GM18499 (cell line): ENCODE data around the gene SRGAP3.
"Not testable (repeated sequence)": the region's sequence is repeated elsewhere in the genome, so short reads cannot be mapped to it uniquely, and the experiment has no call there.

Experiments
- ATAC-seq: cut with Tn5 transposase; IDR thresholded peaks from one replicate; pipeline ENCODE4 v1.9.1; 2021; ENCODE audit warnings: moderate number of reproducible peaks; ENCODE audit not compliant: insufficient read depth, unreplicated experiment

SRGAP3 gene

DNA sequence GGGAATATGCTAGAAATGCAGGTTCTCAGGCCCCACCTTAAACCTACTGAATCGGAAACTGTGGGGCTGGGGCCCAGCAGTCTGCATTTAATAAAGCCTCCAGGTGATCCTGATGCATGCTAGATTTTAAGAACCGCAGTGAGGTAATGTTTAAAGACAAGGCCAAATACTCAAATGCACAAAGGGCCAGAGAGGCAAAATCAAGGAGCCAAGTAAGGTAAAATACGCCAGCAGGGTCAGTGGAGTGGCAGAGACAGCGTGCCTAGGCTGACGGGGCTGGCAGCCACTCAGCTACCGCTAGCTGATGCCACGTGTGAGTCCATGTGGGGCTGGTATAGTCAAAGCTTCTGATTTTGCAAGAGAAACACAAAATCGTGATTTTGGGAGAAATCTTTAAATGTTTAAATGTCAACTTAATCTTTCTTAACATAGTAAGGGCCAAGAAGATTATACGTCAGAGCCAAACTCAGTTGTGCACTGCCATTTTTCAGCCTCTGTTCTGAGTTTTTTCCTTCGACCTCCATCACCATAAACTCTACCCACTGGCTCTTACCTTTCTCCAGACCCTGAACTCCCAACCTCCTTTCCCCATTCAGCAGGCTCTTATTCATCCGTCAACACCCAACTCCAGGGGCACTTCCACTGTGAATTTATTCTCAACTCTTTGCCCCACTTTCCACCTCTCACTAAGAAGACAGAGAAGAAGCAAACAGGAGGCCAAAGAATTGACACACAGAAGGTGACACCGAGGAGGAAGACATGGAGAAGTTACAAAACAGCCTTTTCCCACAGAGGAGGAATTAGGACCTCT is 149.5 kb downstream of the SRGAP3 start:
- ATAC-seq = no peak

DNA sequence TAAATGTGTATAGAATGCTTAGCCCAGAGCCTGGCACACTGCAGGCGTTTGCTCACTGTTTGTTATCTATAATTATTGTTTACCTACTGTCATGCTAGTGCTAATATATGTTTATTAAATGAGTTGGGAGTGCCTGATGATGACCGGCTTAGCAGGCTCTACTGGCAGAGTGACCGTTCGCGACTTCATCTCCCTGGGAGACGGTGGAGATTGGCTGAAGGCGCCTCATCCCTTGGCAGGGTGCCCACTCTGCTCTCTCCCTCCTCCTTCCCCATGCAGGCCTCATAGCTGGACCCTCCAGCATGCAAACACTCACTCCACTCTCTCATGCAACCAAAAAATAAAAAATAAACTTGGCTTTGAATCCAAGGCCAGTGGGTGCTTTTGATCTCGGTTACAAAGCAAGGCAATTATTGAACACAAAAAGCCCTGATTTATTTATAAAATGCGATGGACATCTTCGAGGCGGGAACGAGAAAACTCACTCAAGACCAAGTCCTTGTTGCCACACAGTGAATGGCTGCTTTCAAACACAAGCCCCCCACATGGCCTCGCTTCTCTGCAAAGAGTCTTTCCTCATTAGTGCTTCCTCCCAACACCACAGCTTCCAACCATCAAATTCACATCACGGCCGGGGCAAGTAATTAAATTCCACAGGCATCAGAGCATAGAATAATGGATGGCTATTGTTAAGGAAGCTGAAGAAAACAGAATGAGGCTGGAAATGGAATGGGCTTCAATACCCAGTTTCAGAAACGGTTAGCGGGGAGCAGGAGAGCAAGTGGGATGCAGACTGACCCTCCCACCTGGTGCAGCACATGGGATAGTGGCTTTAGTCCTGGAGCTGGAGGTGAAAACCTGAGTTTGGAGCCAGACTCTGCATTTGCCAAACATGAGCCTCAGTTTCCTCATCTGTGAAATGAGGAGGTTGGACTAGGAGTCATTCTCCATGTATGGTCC is 150.4 kb downstream of the SRGAP3 start:
- no peak for ATAC-seq

DNA sequence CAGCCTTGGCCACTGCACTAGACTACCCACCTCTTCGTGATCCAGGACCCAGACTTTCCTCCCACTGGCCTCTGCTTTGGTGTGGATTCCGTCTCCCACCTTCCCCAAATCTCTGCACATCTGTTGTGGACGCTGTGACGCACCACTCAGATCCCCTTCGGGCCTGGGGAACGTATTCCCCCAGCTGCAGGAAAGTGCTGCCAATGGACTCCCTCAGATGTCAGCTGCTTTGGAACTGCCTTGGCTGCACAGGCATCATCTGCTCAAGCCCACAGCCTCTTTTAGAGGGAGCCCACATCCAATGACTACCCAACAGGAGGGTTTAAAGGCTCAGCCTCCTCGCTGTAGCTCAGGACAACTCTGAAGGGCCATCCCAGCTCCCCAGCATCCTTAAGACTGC is 152.0 kb downstream of the SRGAP3 start:
- no peak for ATAC-seq

DNA sequence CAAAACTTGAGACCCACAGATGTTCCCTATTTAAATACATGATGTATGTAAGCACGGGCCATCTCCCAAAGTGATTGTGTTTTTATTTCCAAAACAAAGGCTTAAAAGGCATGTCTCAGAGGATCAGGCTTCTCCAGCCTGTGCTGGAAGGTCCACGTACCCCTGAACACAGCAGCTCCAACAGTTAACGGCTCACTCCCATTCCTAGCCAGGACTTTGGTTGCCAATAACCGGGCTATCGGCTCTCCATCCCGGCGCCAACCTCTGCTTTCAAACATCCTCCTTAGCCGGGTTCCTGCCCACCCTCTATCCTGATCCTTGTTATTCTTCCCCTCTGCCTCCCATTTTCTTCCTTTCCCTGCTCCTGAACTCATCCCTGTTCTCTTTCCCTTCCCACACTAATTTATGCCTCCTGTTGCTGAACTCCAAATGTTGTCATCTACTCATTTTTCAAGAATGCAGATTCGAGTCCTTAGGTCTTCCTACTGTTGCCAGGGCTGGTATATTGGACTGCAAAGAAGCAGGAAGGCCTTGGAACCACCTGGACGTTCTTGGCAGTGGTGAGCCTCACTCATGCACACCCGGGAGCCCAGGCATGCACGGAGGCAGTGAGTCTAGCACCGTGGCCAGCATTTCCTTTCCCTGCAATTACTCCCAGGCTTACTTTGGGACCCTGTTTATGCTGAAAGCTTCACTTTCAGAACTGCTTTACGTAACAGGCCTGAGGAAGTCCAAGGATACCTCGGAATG is 157.8 kb downstream of the SRGAP3 start:
- ATAC-seq = no peak

DNA sequence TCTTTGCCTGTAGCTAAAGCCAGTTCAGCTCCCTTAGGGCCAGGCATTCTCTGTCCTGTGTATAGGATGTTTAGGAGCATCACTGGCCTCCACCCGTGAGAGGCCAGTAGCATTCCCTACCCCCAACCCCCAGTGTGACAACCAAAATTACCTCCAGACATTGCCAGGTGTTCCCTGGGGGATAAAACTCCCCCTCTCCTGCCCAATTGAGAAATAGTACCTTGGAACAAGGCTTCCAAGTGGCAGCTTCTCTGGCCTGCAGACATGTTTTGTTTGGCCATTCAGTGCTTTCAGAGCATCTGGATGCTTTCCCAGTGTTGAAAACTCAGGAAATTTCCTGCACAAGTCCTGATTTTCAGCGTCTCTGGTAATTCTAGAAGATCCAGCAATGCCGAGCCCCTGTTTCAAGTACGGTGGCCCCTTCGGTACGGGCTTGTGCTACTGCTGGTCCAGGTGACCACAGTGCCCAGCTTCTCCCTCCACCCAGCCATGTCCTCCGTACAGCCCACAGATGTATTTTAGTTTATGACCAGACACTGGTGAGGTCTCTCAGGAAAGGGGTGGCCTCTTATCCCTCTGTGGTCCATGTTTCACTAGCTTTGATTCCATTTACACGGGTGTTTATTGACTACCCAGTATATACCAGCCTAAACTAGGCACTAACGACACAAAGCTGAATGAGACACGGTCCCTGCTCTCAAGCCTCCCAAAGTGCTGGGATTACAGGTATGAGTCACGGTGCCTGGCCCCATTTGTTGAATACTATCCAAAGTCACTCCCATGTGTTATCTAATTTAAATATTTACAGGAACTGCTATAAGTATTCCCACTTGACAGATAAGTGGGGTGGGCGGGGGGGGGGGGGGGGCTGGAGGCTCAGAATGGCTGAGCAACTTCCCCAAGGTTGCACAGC is 160.7 kb downstream of the SRGAP3 start:
- no peak for ATAC-seq

DNA sequence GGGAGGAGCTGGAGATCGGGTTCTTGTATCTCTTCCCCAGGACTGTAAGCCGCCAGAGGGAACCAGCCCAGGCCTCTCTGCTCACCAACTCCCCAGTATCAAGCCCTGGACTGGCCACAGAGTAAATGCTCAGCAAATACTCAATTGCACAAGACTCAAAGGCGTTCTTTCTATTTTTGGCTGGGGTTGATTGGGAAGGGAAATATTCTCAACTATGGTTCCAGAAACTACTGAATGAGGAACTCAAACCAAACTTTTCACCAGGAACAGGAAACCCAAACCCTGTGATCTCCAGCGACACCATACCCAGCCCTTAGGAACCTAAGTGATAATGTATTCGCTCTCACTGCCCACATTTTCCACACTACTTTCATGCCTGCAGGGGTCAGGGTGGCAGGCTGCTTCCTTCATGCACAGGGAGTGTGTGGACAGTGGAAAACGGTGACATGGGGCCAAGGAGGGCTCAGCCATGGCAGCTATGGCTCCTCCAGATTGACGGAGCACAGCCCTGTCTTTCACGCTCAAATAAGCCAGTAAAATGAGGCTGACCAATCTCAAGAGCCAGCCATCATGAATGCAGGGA is 161.5 kb downstream of the SRGAP3 start:
- no peak for ATAC-seq

DNA sequence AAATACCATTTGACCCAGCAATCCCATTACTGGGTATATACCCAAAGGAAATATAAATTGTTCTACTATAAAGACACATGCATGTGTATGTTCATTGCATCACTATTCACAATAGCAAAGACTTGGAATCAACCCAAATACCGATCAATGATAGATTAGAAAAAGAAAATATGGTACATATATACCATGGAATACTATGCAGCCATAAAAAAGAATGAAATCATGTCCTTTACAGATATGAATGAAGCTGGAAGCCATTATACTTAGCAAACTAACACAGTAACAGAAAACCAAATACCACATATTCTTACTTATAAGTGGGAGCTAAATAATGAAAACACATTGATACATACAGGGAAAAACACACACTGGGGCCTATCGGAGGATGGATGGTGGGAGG is 164.0 kb downstream of the SRGAP3 start:
- ATAC-seq = not testable (repeated sequence)

DNA sequence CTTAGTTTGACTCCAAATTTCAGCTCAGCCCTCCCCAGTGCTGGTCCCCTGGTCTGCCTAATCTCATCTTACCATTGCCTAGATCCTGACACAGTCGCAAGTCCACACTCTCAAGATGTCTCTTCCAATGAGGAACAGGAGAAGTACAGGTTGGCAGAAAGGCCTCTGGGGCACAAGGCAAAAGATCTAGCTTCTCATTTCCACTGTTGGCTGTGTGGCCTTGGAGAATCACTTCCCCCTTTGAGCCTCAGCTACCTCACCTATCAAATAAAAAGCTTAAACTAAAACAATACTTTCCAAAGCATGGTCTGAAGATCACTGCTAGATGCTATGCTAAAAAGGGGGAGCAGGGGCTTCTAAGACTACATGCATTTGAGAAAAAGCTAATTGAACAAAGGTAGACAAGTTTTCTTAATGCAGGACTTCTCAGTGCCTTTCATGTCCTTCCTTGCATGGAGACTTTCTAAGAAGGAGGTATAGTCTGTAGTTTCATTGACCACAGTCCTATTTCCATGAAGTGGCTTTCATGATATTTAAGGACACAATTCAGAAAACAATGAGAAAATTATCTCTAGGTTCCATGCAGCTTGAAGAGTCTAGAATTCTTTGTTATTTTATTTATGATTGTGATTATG is 168.1 kb downstream of the SRGAP3 start:
- ATAC-seq = no peak

DNA sequence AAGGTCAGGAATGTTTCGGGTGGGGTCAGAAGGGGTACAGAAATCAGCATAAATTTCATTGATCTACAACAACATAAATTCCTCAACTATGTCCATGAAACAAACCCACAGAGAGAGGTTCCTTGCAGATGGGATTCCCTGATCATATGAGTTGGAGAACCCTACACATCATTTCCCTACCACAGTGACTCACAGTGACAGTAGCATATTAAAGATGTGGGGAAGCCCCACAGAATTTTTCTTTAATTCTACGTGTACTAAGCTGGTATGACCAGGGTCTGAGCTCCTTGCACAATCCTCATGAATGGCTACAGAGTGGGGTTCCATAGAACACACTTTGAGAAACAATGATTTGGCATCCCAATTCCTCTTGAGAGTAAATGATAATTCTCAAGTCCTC is 169.3 kb downstream of the SRGAP3 start:
- no peak for ATAC-seq

DNA sequence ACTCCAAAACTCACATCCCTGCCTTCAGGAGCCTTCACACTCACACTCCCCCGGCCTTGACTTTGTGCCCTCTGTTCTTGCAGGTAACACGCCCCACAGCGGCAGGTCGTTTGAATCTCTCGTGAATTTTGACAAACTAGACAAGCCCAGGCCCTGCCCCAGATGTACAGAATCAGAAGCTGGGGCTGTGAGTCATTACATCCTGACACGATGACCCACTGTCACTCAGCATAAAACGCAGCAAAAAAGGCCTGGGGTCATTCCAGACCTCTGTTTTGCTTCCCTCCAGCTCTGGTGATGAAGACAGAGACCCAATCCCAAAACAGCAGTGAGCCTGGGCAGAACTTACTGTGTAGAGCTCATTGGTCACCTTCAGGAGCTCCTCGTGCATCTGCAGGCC is 169.8 kb downstream of the SRGAP3 start:
- ATAC-seq = no peak

DNA sequence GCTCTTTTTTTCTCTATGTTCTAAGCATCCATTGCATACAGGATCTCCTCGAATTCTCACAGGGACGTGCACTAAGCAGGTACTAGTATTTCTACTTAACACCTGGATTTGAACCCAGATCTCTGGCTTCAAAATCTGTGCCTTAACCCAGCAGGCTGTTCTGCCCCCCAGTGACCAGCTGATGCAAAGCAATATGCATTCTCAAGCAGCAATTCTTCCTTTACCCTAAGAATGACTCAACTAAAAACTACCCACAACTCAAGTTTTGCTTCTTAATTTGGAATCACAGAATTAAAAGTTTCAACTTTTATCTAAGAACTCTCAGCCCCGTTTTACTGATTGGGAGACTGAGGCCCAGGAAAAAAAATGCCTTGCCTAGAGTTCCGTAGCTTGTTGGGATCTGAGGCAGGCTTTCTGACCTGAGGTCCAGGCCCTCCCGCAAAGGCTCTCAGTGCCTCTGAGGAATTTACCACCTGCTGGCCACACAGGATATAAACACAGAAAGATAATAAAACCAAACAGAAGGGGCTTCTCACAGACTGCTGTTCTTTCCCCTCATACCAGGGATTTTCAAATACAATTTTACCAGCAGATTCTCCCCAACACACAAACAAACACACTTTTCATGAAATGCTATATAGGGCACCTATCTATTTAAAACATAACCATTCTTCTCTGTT is 170.7 kb downstream of the SRGAP3 start:
- ATAC-seq = no peak

DNA sequence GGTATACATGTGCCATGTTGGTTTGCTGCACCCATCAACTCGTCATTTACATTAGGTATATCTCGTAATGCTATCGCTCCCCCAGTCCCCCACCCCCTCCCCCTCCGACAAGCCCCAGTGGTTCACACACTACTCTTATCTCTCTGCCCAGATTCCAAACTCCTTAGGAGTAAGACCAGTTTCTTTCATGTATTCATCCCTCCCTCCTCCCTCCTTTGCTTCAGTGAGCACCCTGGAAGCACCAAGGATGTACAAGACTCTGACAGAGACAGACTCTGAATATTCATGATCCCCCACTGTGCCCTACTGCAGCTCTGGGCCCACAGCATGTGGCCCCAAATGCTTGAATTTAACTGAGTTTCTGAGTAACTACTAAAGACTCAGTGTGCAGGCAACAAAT is 172.4 kb downstream of the SRGAP3 start:
- ATAC-seq = no peak

DNA sequence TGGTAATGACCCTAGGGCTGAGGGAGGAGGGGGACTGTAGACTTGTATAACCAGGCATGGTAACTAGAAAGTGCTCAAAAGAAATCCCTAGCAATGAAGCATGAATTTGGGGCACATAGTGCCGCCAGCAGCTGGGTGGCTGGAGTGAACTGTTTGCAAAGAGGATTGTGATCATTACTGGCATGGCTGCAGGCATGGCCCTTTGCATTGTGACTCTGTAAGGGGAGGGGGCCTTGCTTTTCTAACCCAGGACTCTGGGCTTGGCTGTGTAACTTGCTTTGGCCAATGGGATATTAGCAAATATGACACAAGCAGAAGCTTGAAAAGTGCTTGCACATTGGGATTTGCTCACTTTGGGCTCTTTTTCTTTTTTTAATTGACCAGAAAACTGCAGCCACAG is 173.7 kb downstream of the SRGAP3 start:
- ATAC-seq = no peak

DNA sequence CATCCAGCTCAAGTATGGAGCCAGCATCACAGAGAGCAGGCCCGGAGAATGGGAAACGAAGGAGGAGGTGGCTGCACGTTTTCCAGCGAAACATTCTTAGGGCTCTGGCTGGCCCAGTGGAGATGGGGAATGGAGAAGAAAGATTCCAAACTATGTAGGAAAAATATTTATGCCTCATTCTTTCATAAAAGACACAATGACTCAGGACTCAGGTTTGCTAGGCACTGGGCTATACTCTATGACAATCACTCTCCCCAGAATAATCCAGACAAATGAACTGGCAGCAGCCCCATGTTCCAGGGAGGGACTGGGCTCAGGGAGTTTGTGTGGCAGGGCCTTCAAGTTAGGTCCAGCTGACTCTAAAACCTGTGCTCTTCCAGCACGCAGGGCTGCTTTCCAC is 175.4 kb downstream of the SRGAP3 start:
- ATAC-seq = no peak

DNA sequence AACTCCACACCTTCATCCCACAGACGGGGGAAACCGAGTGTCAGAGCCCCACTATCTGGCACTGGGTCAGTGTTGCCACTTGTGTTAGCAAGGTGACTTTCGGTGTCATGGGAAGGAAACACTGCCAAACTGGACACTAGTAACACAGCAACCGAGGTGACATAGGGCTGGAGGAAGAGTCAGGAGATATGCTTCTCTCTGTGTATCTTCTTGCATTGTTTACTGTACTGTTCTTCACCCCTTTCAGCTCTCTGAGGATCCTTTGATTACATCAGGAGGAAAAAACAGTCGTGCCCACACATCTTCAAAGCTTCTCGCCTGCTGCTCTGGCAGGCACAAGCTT is 176.8 kb downstream of the SRGAP3 start:
- no peak for ATAC-seq

DNA sequence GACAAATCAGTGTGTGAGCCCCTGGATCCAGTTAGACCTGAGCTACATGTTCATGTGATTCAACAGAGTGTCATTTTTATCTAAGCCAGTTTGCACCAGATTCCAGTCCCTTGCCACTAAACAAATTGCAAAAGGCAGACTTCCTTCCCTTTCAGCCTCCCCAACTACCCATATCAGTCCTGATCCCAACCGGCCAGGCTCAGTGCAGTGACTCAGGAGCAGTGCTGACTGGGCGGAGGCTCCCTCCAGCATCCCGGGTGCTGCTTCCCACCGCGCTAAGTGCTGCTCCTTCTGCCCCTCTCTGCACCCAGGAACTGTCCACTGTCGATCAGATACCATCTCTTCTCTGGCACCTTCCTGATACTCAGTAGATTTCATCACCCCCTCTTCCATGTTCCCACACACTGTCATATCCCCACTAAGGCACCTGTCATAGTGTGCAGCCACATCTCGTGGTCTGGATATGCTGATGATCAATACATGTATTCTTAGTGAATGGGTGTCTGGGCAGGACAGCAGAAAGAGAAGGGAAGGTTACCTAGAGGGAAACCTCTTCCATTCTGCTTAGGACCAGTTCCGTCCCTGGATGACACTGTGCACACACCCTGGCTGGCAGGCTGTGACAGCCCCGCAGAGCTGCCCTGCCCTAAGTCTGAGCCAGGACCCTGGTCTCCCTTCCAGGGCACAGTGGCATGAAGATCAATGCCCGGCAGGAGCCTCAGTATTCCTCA is 177.3 kb downstream of the SRGAP3 start:
- no peak for ATAC-seq

DNA sequence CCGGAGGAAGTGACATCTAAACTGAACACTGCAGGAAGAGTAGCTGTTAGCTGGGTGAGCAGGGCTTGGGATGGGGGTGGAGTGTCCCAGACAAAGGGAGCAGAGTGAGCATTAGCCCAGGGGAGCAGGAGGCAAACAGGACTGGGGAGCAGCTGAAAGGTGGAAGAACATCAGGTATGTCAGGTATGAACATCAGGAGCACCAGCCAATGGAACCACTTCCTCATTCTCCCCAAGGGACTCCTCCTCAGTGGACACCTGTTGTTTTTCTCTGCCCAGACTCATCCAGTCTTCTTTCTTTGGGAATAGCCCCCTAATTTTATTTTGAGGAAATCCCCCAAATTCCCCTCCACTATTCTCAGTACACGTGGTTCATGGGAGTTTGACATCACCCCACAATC is 178.5 kb downstream of the SRGAP3 start:
- no peak for ATAC-seq

DNA sequence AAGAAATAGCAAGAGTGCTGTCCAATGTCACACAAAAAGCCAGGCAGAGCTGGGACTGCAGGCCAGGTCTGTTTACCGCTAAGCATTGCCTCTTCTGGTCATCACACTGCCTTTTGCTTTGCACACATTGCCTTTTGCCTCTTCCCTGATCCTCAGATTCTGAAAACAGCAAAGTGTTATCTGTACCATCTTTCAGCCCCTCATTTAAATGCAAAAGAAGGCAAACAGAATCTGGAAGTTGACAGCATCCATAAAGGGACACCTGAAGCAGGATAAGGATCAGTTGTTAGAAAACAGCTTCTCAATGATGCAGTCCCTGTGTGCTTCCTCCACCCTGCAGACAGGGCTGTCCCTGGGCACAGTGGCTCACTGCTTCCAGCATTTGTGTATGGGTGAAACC is 179.5 kb downstream of the SRGAP3 start:
- no peak for ATAC-seq
